Measurements from ENCODE around the gene EPS8L3.

- TF ChIP-seq CTCF (conservative IDR thresholded peaks at IDR 0.05; ENCODE audit: low read depth, low read length), result no peak
- TF ChIP-seq EZH2 (IDR thresholded peaks at IDR 0.05; ENCODE audit: borderline replicate concordance, low read depth, low read length, poor library complexity, severe bottlenecking), result no peak
Measured at GRCh38 chr1:109733236-109733870, 30.4 kb downstream of the EPS8L3 start.

Data from A673 (cell line).